NB4 (cell line): Measurements from ENCODE around the gene ZNF157.

ENCODE experiments used
- CTCF ChIP-seq: IDR thresholded peaks from one replicate; pipeline ENCODE4 v1.5.1; 2012; ENCODE audit warnings: low read depth, low read length
- MAX ChIP-seq: IDR thresholded peaks from 2 replicates; pipeline ENCODE4 v1.6.1; 2011; ENCODE audit warnings: low read depth, low read length
- POLR2A ChIP-seq: IDR thresholded peaks from 2 replicates; pipeline ENCODE4 v1.6.1; 2011; ENCODE audit warnings: mild to moderate bottlenecking; ENCODE audit not compliant: insufficient read length; ENCODE audit errors: extremely low read depth

GRCh38 chrX:47420265-47420664 lies 49.9 kb downstream of the ZNF157 start:
- no peak for TF ChIP-seq POLR2A
- TF ChIP-seq CTCF: no peak
- no peak for TF ChIP-seq MAX
